Astrocyte of the hippocampus (primary cell): ENCODE measurements around the gene INPP5J.
"Not testable (repeated sequence)": the region's sequence is repeated elsewhere in the genome, so short reads cannot be mapped to it uniquely, and the experiment has no call there.

ENCODE experiments used
- DNase-seq: peaks from one replicate; pipeline ENCODE4 v3.0.0; 2011; ENCODE audit warnings: low read depth, low spot score

INPP5J gene

DNA sequence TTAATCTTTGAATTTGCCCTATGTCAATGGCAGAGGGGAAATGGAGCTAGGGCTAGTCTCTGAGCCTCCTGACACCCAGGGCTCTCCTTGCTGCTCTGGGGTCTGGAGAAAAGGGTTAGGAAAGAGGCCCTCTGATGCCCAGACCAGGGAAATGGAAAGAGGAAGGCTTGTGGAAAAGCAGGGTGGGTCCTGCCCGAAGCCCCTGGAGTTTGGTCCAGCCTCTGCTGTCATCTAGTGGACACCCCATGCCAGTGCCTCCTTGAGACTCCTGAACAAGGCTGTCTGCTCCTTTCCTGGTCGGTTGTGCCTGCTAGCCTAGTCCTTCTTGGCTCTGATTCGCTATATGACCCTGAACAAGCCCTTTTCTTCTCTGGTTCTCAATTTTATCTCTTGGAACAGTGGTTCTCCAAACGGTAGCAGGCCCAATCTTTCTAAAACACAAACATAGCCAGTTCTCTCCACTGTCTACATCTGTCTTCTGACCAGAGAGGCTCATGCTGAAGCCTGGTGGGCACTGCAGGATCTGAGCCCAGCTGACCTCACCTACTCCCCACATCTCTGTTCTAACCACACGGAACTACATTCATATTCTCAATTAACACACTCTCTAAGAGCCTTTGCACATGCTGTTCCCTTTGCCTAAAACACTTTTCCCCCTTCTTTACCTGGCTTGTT, 26.3 kb downstream of the INPP5J start:
- DNase-seq, result peak; percentile 84

- no peak for DNase-seq
These were observed 27.8 kb downstream of the INPP5J start for GRCh38 chr22:31150615-31151014.

DNA sequence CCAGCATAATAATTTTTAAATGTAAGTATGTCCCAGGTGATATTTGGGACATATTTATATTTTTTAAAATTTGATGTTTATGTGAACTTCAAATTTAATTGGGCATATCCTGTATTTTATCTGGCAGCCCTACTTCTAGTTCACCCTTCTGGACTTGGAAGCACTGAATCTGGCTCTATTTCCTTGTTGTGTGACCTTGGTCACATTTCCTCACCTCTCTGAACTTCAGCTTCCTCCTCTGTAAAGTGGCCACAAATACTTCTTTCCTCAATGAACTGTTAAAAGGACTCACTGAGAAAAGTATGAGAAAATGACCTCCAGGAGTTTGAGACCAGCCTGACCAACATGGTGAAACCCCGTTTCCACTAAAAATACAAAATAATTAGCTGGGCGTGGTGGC, 29.1 kb downstream of the INPP5J start:
- DNase-seq, result no peak

DNA sequence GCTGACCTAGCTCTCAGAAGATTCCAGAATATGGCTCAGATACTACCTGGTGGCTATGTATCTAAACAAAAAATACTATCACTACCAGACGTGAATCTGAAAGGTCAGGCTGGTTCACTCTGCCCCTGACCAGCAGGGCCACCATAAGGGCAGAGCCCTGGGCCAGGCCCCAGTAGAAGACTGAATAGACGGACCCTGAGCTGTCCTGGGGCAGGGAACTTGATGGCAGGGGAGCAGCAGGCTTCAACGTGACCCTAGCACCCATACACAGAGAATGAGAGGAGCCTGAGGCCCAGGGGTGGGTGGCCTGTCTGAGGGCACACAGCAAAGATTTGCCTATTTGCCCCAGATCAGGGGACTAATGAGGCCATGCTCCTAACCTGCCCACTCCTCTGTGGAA, 30.6 kb downstream of the INPP5J start:
- no peak for DNase-seq

GRCh38 chr22:31154975-31155374, 32.2 kb downstream of the INPP5J start:
- DNase-seq, result no peak

DNA sequence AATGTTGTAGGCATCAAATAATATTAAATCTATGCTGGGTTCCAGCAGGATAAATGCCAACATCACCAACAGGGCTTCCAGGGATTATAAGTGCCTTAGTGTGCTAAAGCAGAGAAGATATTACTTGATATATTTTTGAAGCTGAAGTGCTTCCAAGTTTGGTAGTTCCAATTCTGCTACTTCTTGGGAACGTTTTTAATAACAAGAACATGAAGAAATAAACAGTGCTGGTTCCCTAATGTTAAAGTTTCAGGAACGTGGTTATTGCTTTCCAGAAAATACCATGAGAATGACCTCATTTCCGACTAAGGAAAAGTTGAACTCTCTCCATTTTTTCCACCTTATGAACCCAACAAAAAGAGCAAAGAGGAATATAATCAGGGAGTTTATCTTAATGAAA, 32.7 kb downstream of the INPP5J start:
- peak; percentile 24 for DNase-seq

- DNase-seq, result peak; percentile 53
These were observed 37.7 kb downstream of the INPP5J start for GRCh38 chr22:31160328-31160978.

DNA sequence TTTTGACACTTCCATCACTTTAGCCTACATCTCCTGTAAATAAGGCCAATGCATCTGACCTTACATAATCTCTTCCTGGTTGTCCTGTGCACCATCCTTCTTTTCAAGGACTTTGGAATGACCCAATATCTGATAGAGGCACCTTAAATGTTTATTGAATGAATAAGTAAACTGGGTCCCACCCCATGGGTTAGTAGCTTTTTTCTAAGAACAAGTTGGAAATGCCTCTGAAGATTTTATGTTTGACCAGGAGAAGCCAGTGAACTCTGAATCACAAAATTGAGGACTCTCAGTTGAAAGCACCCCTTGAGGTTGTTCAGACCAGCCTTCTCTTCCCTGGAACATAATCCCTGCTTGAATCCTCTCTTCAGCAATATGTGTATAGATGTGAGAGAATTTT, 38.6 kb downstream of the INPP5J start:
- DNase-seq, result no peak

- peak; percentile 11 for DNase-seq
These were observed 39.4 kb downstream of the INPP5J start for GRCh38 chr22:31162015-31162765.

DNA sequence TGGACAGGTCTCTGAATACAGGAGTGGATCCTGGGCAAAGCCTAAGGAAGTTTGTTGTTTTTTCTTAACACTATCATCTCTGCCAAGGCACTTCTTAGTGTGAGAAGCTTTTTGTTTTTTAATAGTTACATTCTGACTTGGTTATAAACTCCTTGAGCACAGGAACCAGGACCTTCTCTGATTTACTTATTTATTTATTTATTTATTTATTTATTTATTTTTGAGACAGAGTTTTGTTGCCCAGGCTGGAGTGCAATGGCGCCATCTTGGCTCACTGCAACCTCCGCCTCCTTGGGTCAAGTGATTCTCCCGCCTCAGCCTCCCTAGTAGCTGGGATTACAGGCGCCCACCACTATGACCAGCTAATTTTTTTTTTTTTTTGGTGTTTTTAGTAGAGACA, 48.2 kb downstream of the INPP5J start:
- DNase-seq, result no peak

DNA sequence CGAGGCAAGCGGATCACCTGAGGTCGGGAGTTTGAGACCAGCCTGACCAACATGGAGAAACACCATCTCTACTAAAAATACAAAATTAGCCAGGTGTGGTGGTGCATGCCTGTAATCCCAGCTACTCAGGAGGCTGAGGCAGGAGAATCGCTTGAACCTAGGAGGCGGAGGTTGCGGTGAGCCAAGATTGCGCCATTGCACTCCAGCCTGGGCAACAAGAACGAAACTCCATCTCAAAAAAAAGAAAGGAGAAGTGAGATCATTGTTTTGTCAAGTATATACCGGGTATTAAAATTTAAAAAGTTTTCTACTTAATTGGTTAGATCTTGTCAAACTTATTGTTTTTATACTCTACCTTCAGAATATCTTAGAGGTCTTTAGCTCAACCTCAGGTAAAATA, 49.0 kb downstream of the INPP5J start:
- DNase-seq, result not testable (repeated sequence)

GRCh38 chr22:31173386-31174145, 50.8 kb downstream of the INPP5J start:
- DNase-seq, result peak; percentile 79

DNA sequence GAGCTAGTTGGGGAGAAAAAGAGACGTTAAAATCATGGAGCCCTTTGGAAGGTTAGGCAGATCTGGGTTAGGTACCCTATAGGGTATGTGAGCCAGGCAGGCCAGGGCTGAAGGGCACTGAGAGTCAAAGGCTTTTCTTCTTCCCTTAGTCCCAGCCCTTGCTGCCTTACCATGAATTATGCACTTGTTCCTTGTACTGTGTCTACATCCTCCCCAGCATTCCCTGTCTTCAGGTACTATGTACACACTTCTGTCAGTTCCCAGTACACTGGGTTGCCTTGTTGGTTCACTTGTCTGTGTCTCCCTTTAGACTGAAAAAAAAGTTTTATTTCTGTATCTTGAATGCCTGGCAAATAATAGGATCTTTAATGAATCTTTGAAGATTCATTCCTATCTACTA, 54.2 kb downstream of the INPP5J start:
- no peak for DNase-seq

DNA sequence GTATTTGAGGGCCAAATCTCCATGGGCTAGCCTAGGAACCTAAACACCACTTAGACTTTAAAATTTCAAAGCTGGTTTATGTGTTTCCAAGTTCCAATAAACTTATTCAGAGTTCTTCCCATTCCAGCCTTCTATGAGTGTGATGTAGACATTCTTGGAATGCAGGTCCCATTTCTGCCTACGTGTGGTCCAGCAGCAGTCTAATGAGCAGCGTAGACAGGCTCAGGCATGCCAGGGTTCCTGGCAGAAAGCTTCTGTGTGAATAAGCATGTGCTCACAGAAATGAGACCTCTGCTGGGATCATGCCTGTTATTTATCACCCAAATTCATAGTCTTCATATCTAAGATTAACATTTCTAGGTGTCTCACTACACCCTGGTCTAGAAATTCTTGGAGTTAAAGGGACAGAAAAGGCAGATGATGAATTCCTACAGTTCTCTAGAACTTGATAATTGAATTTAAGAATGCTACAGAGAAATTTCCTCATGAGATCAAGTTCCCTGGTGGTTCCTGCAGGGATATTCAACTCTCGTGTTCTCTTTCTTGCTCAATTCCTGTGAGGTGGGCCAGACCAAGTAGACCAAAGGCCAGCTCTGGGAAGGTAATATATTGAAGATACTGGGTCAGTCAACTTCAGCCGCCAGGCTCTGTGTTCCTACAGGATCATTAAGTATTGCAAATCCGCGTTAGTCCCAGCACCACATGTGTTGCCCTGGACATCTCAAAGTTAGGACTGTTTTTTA, 54.8 kb downstream of the INPP5J start:
- DNase-seq, result peak; percentile 95

DNA sequence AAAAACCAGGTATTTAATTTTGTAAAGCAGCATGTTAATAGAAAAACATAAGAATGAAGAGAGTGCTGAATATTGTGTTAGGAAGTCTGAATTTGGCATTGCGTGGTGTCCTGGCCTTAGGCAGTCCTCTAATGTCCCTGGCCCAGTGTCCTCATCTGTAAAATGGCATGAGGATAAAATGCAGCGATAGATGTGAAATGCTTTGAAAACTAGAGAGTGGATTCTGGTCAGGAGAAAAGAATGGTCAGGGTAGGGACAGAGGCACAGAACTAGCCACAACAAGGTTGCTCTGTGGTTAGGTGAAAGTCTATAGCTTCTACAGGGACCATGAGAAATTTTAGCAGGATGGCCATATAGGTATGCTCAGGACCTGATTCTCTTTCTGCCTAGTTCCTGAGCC, 56.1 kb downstream of the INPP5J start:
- DNase-seq, result no peak

DNA sequence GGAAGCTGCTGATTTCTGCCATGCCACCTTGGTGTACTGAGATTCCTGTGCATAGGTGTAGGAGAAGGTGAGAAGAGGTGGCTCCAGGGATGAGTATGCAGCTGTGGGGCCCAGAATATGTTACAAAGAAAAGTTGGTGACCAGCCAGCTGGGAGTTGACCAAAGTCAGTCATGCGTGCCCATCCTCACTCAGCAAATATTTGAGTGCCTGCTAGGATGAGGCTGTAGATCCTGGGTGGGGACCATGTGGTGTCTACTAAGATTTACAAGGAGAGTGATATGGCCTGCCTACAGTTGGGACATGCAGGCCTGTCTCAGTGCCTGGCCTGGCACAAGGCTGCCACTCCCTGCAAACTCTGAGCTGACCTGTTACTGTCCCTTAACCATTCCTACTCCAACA, 56.6 kb downstream of the INPP5J start:
- DNase-seq, result peak; percentile 64

GRCh38 chr22:31184015-31184414, 61.2 kb downstream of the INPP5J start:
- no peak for DNase-seq
